NCI-H128 (cell line): ENCODE measurements around the gene COL4A2.
"Not testable (repeated sequence)": the region's sequence is repeated elsewhere in the genome, so short reads cannot be mapped to it uniquely, and the experiment has no call there.

Source experiments
- DNase-seq: peaks from one replicate; lab custom pipeline; 2025; ENCODE audit not compliant: unreplicated experiment; lab: John Stamatoyannopoulos, UW

Gene COL4A2

GRCh38 chr13:110320645-110321044 lies 13.6 kb downstream of the COL4A2 start:
- DNase-seq = no peak

GRCh38 chr13:110321573-110321972 lies 14.5 kb downstream of the COL4A2 start:
- DNase-seq = not testable (repeated sequence)

- DNase-seq = no peak
Observed at GRCh38 chr13:110322126-110322827, 15.2 kb downstream of the COL4A2 start.

- no peak for DNase-seq
Observed at GRCh38 chr13:110322828-110323171, 15.7 kb downstream of the COL4A2 start.

- DNase-seq = no peak
Observed at GRCh38 chr13:110323172-110323891, 16.2 kb downstream of the COL4A2 start.

GRCh38 chr13:110324026-110324749 lies 17.1 kb downstream of the COL4A2 start:
- no peak for DNase-seq

- no peak for DNase-seq
Observed at GRCh38 chr13:110326263-110326904, 19.3 kb downstream of the COL4A2 start.

- no peak for DNase-seq
Observed at GRCh38 chr13:110327051-110327721, 20.1 kb downstream of the COL4A2 start.

GRCh38 chr13:110328573-110328972 lies 21.5 kb downstream of the COL4A2 start:
- no peak for DNase-seq

GRCh38 chr13:110329258-110329657 lies 22.2 kb downstream of the COL4A2 start:
- no peak for DNase-seq

GRCh38 chr13:110329798-110330461 lies 22.8 kb downstream of the COL4A2 start:
- DNase-seq = no peak

GRCh38 chr13:110330491-110331011 lies 23.5 kb downstream of the COL4A2 start:
- no peak for DNase-seq

- no peak for DNase-seq
Observed at GRCh38 chr13:110331362-110331761, 24.3 kb downstream of the COL4A2 start.

GRCh38 chr13:110332750-110333149 lies 25.7 kb downstream of the COL4A2 start:
- DNase-seq = no peak

GRCh38 chr13:110333837-110334236 lies 26.8 kb downstream of the COL4A2 start:
- DNase-seq = no peak

GRCh38 chr13:110334256-110334655 lies 27.2 kb downstream of the COL4A2 start:
- DNase-seq = no peak

GRCh38 chr13:110334841-110335490 lies 27.9 kb downstream of the COL4A2 start:
- DNase-seq = no peak

- no peak for DNase-seq
Observed at GRCh38 chr13:110336108-110336507, 29.0 kb downstream of the COL4A2 start.

- DNase-seq = no peak
Observed at GRCh38 chr13:110336681-110337080, 29.6 kb downstream of the COL4A2 start.

- no peak for DNase-seq
Observed at GRCh38 chr13:110337247-110337646, 30.2 kb downstream of the COL4A2 start.
